Measurements from ENCODE around the gene ITPKA. TPM values are rescaled to one million over a fixed set of nuclear protein-coding genes. Genes with fewer than 3 reads are reported as not detected.

ITPKA gene
- total RNA-seq, 4 donors from 2014 or later: 0.75 to 12.4 (median 7.0) TPM

DNA sequence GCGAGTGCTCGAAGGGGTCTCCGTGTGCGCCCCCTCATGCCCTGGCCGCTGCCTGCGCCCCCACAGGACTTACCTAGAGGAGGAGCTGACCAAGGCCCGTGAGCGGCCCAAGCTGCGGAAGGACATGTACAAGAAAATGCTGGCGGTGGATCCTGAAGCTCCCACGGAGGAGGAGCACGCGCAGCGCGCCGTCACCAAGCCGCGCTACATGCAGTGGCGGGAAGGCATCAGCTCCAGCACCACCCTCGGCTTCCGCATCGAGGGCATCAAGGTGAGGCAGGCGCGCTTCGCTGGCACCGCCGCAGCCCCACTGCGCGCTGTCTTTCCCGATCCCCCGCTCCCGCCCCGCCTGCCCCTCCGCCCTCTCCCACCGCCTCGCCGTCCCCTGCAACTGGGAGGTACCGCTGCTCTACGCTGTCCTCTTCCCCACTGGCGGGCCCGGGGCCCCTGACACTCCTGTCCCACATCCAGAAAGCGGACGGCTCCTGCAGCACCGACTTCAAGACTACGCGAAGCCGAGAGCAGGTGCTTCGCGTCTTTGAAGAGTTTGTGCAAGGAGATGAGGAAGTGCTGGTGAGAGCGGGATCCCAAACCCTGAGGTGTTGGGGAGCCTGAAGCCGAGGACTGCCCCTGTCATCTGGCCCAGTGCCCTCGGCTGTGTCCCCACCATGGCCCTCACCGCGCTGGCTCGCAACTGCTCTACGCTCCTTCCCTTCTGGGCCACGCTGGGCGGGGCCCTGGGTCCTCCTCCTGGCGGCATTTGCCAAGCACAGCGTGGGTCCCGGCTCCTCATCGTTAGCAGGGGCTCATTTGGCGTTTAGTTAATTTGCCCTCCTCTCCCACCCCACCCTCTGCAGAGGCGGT, 8.5 kb downstream of the ITPKA start:
- Histone ChIP-seq H3K9me3 (no peaks in the 10 kb centered on the region), H3K27me3 (peaks cover 43 to 49% (median 47%) of the 10 kb centered on the region in 3 donors), H3K27ac (no peak overlapping the region), H3K4me1 (peaks cover 0 to 10% of the 10 kb centered on the region in 2 donors), H3K4me3 (peak overlapping the region in 3 of 4 donors; percentile 28 to 47 (median 34)), H3K36me3 (no peaks in the 10 kb centered on the region)
- DNase-seq (no peak), ATAC-seq (no peak)
- TF ChIP-seq, protein P1, sequence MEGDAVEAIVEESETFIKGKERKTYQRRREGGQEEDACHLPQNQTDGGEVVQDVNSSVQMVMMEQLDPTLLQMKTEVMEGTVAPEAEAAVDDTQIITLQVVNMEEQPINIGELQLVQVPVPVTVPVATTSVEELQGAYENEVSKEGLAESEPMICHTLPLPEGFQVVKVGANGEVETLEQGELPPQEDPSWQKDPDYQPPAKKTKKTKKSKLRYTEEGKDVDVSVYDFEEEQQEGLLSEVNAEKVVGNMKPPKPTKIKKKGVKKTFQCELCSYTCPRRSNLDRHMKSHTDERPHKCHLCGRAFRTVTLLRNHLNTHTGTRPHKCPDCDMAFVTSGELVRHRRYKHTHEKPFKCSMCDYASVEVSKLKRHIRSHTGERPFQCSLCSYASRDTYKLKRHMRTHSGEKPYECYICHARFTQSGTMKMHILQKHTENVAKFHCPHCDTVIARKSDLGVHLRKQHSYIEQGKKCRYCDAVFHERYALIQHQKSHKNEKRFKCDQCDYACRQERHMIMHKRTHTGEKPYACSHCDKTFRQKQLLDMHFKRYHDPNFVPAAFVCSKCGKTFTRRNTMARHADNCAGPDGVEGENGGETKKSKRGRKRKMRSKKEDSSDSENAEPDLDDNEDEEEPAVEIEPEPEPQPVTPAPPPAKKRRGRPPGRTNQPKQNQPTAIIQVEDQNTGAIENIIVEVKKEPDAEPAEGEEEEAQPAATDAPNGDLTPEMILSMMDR (IDR thresholded peaks at IDR 0.05 in 4 of 5, conservative IDR thresholded peaks at IDR 0.05 in 1 of 5): no peak
- no peak for TF ChIP-seq POLR2A (IDR thresholded peaks at IDR 0.05)
- in situ Hi-C loops (cut with MboI; ENCODE audit: low sequenced_read_pairs in 4 of 4) (no loop called here), intact Hi-C loops (cut with DNase I; ENCODE audit: low total_unique reads) (no loop called here)

DNA sequence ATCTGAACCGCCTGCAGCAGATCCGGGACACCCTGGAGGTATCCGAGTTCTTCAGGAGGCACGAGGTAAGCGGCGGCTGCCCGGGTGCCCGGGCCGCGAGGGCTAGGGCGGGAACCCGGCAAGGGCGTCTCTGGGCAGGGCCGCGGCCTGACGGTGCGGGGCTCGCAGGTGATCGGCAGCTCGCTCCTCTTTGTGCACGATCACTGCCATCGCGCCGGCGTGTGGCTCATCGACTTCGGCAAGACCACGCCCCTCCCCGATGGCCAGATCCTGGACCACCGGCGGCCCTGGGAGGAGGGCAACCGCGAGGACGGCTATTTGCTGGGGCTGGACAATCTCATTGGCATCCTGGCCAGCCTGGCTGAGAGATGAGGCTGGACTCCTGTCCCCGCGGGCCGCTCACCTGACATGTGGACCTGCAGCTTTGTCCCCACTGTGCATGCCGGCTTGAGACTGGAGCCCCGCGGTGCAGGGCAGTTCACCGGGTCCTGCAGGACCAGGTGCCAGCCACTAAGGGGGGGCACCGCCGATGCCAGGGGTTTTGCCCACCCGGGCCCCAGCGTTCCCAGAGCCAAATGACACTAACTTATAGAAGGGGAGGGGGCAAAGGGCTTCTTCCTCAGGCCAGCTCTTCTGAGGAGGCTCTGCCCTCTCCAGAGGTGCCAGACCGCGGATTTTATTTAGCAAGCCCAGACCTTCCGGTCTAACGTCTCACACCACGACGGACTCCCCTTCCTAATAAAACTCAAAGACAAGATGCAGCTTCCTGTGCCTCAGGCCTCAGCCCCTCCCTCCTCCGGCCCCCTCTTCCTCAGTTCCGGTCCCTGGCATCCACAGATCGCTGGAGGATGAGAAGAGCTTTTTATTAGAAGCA, 9.4 kb downstream of the ITPKA start:
- ATAC-seq: no peak
- in situ Hi-C loops (cut with MboI; ENCODE audit: low sequenced_read_pairs in 4 of 4): no loop called here
- intact Hi-C loops (cut with DNase I; ENCODE audit: low total_unique reads): no loop called here
- H3K4me1 ChIP-seq: peaks cover 0 to 10% of the 10 kb centered on the region in 2 donors
- TF ChIP-seq POLR2A (IDR thresholded peaks at IDR 0.05): no peak
- DNase-seq: no peak
- H3K4me3 ChIP-seq: peak overlapping the region in 3 of 4 donors; percentile 28 to 47 (median 34)
- no peaks in the 10 kb centered on the region for H3K36me3 ChIP-seq
- H3K27ac ChIP-seq: no peak overlapping the region
- no peaks in the 10 kb centered on the region for H3K9me3 ChIP-seq
- H3K27me3 ChIP-seq: peaks cover 43 to 47% (median 45%) of the 10 kb centered on the region in 3 donors

DNA sequence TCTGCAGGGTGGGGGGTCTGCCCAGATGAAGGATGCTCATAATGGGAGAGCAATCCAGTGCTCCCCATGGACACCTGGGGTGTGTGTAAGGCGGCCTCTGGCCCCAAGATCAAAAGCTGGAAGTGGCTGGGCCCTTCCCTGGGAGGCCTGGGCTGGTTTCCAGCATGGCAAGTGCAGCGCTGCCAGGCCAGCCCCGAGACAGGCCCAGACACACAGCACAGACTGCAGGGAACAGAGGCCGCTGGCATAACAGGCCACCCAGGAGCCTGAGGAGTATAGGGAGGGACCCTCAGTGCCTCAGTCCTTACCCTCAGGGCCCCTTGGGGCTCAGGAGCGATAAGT, 10.0 kb downstream of the ITPKA start:
- ATAC-seq (no peak), DNase-seq (no peak)
- H3K4me1 ChIP-seq: peaks cover 0 to 10% of the 10 kb centered on the region in 2 donors
- H3K9me3 ChIP-seq: no peaks in the 10 kb centered on the region
- H3K4me3 ChIP-seq: no peak overlapping the region
- H3K27ac ChIP-seq: no peak overlapping the region
- peaks cover 41 to 47% (median 45%) of the 10 kb centered on the region in 3 donors for H3K27me3 ChIP-seq
- H3K36me3 ChIP-seq: no peaks in the 10 kb centered on the region
- in situ Hi-C loops (cut with MboI; ENCODE audit: low sequenced_read_pairs in 4 of 4) (no loop called here), intact Hi-C loops (cut with DNase I; ENCODE audit: low total_unique reads) (no loop called here)
- TF ChIP-seq, protein P1 (IDR thresholded peaks at IDR 0.05 in 4 of 5, conservative IDR thresholded peaks at IDR 0.05 in 1 of 5): no peak
- TF ChIP-seq POLR2A (IDR thresholded peaks at IDR 0.05): no peak

DNA sequence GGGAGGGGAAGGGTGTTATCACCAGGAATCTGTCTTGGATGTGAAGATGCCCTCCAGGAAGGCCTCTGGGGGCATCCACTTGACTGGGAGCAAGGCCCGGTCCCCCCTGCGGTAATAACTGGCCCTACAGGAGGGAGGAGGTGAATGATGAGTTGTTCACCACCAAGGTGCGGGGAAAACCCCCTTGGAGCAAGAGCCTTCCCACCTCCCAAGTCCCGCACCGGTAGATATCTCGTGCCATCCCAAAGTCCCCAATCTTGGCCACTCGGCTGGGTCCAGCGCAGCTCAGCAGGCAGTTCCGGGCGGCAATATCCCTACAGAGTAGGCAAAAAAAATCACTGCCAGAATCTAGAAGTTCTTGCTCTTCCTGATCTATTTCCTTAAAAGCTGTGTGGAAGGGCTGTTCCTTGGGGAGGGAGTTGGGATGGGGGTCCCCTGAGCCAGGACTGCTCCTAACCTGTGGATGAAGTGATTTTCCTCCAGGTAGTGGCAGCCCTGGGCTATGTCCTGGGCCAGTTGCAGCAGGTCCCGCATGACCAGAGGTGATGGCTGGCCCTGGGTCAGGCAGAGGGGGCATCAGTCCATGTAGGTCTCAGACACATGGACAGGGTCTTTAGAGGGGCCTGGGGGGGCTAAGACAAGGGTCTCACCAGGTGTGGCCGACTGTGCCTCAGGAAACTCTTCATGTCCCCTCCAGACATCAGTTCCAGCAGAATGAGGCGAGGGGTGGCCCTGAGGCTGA, 11.2 kb downstream of the ITPKA start:
- in situ Hi-C loops (cut with MboI; ENCODE audit: low sequenced_read_pairs in 4 of 4): no loop called here
- H3K4me1 ChIP-seq: peaks cover 0 to 10% of the 10 kb centered on the region in 2 donors
- no peak for DNase-seq

More for the DNA sequence above, 11.2 kb downstream of the ITPKA start:
- no peak for ATAC-seq
- H3K27ac ChIP-seq: no peak overlapping the region
- H3K4me3 ChIP-seq: no peak overlapping the region
- H3K27me3 ChIP-seq: peaks cover 37 to 39% (median 37%) of the 10 kb centered on the region in 3 donors
- H3K36me3 ChIP-seq: no peaks in the 10 kb centered on the region
- no peak for TF ChIP-seq POLR2A (IDR thresholded peaks at IDR 0.05)
- TF ChIP-seq, protein P1 (IDR thresholded peaks at IDR 0.05 in 4 of 5, conservative IDR thresholded peaks at IDR 0.05 in 1 of 5): no peak
- intact Hi-C loops (cut with DNase I; ENCODE audit: low total_unique reads): no loop called here
- H3K9me3 ChIP-seq: no peaks in the 10 kb centered on the region
